Rectal smooth muscle tissue (tissue), 1 donor: ENCODE results near the gene TTC39C.

Experiments
- H3K27ac ChIP-seq: one replicate; pipeline ENCODE4 v1.7.0; 2013; ENCODE audit warnings: low read depth, low read length, inconsistent platforms
- H3K27me3 ChIP-seq: one replicate; pipeline ENCODE4 v1.7.0; 2013; ENCODE audit warnings: low read length; ENCODE audit not compliant: control insufficient read depth, insufficient read depth
- H3K36me3 ChIP-seq: one replicate; pipeline ENCODE4 v1.7.0; 2013; ENCODE audit warnings: low read length; ENCODE audit not compliant: control insufficient read depth, insufficient read depth
- H3K4me1 ChIP-seq: one replicate; pipeline ENCODE4 v1.7.0; 2013; ENCODE audit warnings: low read length; ENCODE audit not compliant: control insufficient read depth, insufficient read depth
- H3K4me3 ChIP-seq: one replicate; pipeline ENCODE4 v1.7.0; 2013; ENCODE audit warnings: low read length
- H3K9ac ChIP-seq: one replicate; pipeline ENCODE4 v1.7.0; 2013; ENCODE audit warnings: low read length

The TTC39C gene

DNA sequence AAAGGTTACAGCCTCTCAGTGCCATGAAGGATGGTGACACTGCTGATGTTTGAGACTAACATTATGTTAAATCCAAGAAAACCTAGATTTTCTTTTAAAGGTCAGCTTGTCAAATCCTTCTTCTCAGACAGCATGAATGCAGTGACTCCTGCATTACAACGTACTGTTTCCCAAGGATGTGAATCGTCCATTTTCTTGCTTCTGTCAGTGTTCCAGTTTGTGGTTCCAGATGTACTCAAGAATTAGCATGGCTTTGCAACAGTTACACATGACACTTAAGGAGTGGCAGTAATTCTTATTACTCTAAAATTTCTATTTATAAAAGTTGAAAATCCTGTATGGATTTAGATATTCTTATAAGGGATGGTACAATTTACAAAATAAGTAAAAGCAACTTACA, 1.5 kb upstream of the TTC39C start:
- H3K27ac ChIP-seq: no peak overlapping the region
- H3K9ac ChIP-seq: no peak overlapping the region
- H3K4me3 ChIP-seq: no peak overlapping the region
- no peaks in the 10 kb centered on the region for H3K27me3 ChIP-seq
- H3K4me1 ChIP-seq: no peaks in the 10 kb centered on the region
- no peaks in the 10 kb centered on the region for H3K36me3 ChIP-seq

DNA sequence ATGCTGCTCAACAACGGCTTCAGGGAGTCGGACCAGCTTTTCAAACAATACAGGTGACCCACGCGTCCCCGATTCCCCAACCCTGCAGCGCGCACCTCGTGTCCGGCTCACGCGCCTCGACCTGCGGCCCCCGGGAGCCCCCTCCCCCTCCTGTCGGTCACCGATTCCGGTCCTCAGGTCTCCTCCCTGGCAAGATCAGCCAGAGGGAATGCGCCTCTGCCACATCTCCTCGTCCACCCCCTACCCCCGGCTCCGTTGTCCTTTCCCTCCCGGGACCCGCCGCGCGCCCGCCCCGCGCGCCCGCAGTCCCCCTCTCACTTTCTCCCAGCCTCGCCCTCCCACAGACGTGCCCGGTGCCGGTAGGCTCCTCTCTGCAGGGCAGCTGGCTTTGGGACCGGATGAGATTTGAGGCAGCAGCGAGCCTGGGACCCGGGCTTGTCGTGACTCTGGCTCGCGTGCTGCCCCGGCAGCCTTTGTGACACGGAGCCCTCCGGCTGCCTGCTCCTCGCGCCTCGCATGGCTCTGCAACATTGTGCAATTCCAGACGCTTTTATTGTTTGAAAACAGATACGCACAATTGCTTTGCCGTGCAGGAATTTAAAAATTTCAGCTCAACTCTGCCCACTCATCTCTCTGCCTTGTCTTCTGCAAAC, 558 bp downstream of the TTC39C start:
- no peaks in the 10 kb centered on the region for H3K27me3 ChIP-seq
- peak overlapping the region; percentile 56 for H3K27ac ChIP-seq
- H3K4me1 ChIP-seq: no peaks in the 10 kb centered on the region
- no peaks in the 10 kb centered on the region for H3K36me3 ChIP-seq
- H3K4me3 ChIP-seq: peak overlapping the region; percentile 85
- H3K9ac ChIP-seq: peak overlapping the region; percentile 38

DNA sequence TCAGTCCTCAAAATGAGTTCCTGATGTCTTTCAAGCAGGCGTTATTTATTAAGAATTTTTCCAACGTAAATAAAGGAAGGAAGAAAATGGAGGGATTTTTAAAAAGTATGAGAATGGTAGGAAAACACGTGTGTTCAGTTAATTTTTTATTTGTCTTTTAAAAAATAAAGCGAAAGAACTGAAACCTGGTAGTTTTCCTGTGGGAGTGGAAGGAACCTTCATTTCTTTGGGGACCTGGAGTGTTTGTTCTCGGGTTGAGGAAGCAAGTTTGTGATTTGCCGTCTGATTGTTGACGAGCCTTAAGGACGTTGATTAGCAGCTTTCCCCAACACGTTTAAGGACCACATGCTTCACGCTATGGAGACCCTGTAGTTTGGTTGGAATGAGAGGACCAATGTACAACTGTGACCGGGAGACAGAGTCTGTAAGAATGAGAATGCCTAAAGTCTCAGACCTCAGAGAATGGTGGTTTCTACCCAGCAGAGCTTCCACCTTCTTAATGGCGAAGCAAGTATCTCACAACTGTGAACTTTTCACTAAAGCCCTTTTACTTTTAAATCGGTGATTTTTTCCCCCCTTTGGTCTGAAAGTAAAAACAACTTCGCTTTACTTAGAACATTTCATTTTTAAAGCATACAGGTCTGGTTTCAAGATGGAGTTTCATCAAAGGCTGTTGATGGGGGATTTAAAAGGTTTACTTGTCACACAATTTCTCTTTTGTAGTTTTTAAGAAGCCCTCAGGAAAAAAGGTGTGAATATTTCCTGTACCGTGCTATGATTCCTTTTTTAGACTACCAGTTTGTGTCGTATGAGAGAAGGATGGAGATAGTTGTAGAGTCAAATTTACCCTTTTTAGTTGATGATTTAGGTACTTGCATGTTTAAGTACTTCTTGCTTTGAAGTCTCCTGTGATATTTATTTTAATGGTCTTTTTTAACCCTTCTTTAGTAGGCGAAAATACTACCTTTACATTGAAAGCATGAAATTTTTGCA, 1.4 kb downstream of the TTC39C start:
- no peaks in the 10 kb centered on the region for H3K4me1 ChIP-seq
- H3K27ac ChIP-seq: no peak overlapping the region
- no peak overlapping the region for H3K9ac ChIP-seq
- peak overlapping the region; percentile 85 for H3K4me3 ChIP-seq
- no peaks in the 10 kb centered on the region for H3K36me3 ChIP-seq
- no peaks in the 10 kb centered on the region for H3K27me3 ChIP-seq

DNA sequence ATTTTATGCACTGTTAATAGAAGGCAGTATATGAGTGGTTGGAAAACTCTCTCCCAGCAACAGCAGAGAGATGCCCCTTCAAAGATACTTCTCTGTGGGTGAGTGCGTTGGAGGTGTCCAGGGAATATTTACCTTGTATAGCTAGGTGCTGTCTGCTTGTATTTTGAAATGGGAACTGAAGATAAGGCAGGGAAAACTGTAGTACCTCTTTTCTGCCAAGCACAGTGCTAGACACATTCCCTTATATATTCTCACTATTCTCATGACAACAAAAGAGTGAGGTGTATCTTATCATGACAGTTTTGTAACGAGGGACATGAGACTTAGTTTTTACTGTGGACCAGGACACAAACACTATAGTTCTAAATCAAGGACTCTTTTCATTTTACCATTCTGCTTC, 2.1 kb downstream of the TTC39C start:
- Histone ChIP-seq H3K4me1 (no peaks in the 10 kb centered on the region), H3K27ac (no peak overlapping the region), H3K9ac (no peak overlapping the region), H3K4me3 (no peak overlapping the region), H3K27me3 (no peaks in the 10 kb centered on the region), H3K36me3 (no peaks in the 10 kb centered on the region)

DNA sequence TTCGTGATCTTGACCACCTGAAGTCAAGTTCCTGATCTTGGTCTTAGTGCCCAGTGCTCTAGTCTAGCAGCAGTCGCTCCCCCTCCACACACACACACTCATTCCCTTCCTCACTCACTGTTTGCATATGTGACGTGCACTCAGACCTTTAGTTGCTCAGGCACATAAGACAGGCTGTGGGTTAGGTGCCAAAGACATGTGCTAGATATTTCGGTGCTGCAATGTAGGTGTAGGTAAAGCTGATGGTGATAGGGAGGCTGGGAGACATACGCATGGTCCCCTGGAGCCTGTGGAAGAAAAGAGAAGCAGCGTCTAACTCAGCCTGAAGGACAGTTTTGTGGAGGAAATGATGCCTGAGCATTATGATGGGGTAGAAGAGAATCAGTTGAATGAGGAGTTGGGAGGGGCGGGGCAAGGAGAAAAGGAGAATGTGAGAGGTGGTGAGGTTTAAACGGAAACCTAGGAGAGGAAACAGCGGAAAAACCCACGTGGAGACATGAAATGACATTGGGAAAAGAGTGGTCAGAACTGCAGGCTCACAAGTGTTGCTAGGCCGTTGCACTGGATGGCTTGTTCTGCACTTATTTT, 3.8 kb downstream of the TTC39C start:
- no peaks in the 10 kb centered on the region for H3K36me3 ChIP-seq
- H3K9ac ChIP-seq: no peak overlapping the region
- no peak overlapping the region for H3K27ac ChIP-seq
- no peaks in the 10 kb centered on the region for H3K27me3 ChIP-seq
- no peak overlapping the region for H3K4me3 ChIP-seq
- no peaks in the 10 kb centered on the region for H3K4me1 ChIP-seq

DNA sequence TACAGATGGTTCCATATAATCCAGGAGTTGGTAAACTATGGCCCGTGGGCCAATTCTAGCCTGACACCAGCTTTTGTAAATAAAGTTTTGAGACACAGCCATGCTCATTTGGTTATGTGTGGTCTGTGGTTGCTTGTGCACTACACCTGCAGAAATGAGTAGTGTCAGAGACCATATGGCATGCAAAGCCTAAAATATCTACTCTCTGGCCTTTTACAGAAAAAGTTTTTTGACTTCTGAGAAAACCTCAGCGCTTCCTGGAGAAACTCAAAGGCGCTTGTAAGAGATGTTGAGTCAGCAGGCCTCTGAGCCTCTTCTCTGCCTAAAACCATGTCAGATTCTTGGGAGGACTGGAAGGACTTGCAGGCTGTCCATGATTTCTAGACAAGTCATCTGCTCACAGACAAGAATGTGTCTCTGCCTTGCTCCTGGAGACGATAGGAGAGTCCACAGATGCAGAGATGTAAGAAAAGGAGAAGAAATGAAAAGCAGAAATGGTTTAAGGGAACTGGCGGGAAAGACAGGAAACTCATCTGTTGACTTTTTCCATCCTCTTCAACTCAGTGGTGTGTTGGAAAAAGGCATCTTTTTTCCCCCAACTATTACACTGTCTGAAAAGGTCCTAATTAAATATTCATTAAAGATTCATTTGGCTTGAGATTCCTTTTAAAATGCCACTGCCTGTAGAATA, 5.2 kb downstream of the TTC39C start:
- Histone ChIP-seq H3K27me3 (no peaks in the 10 kb centered on the region), H3K4me1 (no peaks in the 10 kb centered on the region), H3K36me3 (no peaks in the 10 kb centered on the region), H3K9ac (no peak overlapping the region), H3K27ac (no peak overlapping the region), H3K4me3 (no peak overlapping the region)

DNA sequence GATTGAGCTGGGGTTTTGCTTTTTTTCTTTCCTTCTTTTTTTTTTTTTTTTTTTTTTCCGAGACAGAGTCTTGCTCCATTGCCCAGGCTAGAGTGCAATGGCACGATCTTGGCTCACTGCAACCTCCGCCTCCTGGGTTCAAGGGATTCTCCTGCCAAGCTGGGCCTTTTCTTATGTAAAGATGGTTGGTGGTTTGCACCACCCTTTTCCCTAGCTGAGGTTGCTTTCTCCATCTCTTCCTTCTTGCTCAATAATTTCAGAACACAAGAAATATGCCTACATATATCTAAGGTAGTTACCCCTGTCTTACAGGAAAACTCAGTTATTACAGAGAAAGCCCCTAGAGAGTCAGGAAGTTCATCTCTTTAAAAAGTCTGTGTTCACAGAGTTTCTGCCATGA, 7.0 kb downstream of the TTC39C start:
- Histone ChIP-seq H3K36me3 (no peaks in the 10 kb centered on the region), H3K4me3 (no peak overlapping the region), H3K4me1 (no peaks in the 10 kb centered on the region), H3K27me3 (no peaks in the 10 kb centered on the region), H3K9ac (no peak overlapping the region), H3K27ac (no peak overlapping the region)

DNA sequence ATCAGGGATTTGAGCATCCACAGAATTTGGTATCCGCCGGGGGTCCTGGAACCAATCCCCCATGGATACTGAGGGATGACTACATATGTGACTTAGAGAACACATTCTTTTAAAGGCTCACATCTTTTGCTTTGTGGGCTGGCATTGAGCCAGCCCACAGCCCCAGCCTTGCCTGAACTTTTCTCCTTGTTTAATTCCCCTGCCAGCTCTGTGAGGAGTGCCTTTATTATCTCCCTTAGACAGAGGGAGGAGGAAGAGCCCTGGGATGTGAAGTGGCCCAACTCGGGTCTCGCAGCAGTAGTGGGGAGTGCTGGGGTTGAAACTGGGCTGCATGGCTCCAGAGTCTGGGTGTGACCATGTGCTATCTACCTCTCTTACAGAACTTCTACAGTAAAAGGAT, 7.6 kb downstream of the TTC39C start:
- no peaks in the 10 kb centered on the region for H3K4me1 ChIP-seq
- H3K27ac ChIP-seq: no peak overlapping the region
- H3K9ac ChIP-seq: no peak overlapping the region
- no peaks in the 10 kb centered on the region for H3K36me3 ChIP-seq
- H3K27me3 ChIP-seq: no peaks in the 10 kb centered on the region
- no peak overlapping the region for H3K4me3 ChIP-seq

DNA sequence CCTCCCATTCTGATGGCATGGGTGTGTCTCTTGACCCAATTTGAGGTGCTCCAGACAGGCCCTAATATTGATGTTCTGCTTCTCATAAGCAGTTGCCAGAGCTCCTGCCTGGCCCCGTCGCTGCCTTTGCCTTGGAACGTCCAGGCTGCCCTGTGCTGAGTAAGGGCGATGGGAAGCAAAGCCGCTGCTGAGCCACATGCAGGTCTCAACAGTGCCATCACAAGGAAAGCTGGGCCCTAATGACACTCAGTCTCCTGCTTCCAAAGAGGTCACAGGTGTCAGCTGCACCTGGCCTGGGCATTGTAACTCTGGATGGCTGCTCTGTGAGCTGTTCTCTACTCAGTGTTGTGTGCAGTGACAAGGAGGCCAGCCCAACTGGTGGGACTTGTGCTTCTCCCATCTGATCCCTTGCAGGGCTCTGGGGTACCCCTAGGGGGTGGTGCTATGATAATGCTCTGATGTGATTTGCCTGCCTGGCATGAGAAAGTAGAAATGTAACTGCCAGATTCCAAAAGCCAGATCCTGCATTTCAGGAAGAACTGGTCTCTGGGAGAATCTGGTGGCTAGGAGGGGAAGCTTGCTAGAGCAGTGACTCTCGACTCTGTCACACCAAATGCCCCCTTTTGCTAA, 8.7 kb downstream of the TTC39C start:
- Histone ChIP-seq H3K27ac (no peak overlapping the region), H3K9ac (no peak overlapping the region), H3K27me3 (no peaks in the 10 kb centered on the region), H3K36me3 (no peaks in the 10 kb centered on the region), H3K4me3 (no peak overlapping the region), H3K4me1 (no peaks in the 10 kb centered on the region)

DNA sequence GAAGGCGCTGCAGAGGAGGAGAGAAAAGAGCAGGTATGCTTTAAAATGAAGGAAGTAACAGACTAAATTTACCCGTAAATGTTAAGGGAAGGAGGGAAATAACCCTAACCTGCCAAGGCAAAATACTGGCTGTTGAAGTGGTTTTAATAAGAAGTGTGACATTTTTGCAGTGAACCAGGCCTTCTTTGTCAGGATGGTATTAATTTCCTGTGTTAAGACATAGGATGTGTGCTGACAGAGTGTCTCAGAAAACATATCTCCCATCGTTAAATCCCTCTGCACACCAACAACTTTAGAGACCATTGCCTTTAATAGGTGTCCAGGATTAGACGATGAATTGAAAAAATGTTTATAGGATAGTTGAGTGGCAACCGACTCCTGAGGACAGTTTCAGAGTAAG, 9.9 kb downstream of the TTC39C start:
- Histone ChIP-seq H3K4me3 (no peak overlapping the region), H3K9ac (no peak overlapping the region), H3K27me3 (no peaks in the 10 kb centered on the region), H3K27ac (no peak overlapping the region), H3K4me1 (no peaks in the 10 kb centered on the region), H3K36me3 (no peaks in the 10 kb centered on the region)

DNA sequence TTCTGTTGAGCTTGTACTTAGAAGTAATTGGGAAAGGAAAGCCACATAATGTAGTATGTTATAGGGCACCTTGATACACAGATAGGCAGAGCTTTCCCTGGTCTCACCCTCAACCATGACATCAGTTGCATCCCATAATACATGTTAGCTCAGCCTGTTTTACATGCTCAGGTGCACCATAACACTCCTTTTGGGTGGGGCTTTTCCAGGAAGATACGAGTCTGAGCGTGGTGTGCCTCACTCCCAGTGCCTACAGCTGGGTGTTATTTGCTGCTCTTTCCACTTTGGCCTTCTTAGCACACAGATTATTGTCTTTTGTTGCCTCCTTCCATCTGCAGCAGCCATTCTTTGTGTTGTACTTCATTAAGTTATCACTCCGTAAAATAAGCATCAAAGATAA, 11.9 kb downstream of the TTC39C start:
- Histone ChIP-seq H3K27ac (no peak overlapping the region), H3K4me3 (no peak overlapping the region), H3K4me1 (no peaks in the 10 kb centered on the region), H3K36me3 (no peaks in the 10 kb centered on the region), H3K27me3 (no peaks in the 10 kb centered on the region), H3K9ac (no peak overlapping the region)
